ENCODE results near the gene PTPRZ1. TPM values are rescaled to one million over a fixed set of nuclear protein-coding genes. Genes with fewer than 3 reads are reported as not detected.
A peak's percentile ranks its signal among the peaks of the same experiment; 100 is the strongest.

PTPRZ1 gene
- total and polyA plus RNA-seq, 3 donors from 2014 or later: 1.9 to 2.7 (median 2.2) TPM

DNA sequence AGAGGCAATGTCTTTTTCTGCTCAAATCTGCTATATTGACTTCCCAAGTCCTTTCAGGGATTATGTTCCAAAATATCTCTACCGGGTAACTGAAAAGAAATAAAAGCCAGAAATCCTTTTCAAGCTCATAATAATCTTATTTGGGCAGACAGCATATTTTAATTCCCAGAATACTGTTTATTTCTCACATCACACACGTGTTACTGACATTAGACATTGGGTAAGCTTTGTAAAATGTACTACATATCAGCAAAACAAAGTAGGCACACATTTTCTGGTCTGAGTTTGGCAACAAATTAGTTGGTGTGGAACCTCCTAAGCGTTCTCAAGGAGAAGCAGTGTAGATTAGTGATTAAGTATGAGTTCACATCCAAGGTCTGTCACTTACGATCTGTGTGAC, 10.4 kb upstream of the PTPRZ1 start:
- Histone ChIP-seq H3K36me3 (ENCODE audit: low read depth, missing control alignments) (no peaks in the 10 kb centered on the region), H3K4me1 (no peaks in the 10 kb centered on the region), H3K4me3 (no peak overlapping the region), H3K27ac (no peak overlapping the region), H3K9me3 (no peaks in the 10 kb centered on the region), H3K27me3 (no peaks in the 10 kb centered on the region)
- no peak for DNase-seq
- intact Hi-C loops (cut with DNase I; ENCODE audit: low total_unique reads): no loop called here
- 52 to 72% methylated on average over 4 of the region's 4 CpGs for WGBS, 2 donors
- TF ChIP-seq POLR2A (IDR thresholded peaks at IDR 0.05): no peak
- TF ChIP-seq, protein P1, sequence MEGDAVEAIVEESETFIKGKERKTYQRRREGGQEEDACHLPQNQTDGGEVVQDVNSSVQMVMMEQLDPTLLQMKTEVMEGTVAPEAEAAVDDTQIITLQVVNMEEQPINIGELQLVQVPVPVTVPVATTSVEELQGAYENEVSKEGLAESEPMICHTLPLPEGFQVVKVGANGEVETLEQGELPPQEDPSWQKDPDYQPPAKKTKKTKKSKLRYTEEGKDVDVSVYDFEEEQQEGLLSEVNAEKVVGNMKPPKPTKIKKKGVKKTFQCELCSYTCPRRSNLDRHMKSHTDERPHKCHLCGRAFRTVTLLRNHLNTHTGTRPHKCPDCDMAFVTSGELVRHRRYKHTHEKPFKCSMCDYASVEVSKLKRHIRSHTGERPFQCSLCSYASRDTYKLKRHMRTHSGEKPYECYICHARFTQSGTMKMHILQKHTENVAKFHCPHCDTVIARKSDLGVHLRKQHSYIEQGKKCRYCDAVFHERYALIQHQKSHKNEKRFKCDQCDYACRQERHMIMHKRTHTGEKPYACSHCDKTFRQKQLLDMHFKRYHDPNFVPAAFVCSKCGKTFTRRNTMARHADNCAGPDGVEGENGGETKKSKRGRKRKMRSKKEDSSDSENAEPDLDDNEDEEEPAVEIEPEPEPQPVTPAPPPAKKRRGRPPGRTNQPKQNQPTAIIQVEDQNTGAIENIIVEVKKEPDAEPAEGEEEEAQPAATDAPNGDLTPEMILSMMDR (IDR thresholded peaks at IDR 0.05): no peak

DNA sequence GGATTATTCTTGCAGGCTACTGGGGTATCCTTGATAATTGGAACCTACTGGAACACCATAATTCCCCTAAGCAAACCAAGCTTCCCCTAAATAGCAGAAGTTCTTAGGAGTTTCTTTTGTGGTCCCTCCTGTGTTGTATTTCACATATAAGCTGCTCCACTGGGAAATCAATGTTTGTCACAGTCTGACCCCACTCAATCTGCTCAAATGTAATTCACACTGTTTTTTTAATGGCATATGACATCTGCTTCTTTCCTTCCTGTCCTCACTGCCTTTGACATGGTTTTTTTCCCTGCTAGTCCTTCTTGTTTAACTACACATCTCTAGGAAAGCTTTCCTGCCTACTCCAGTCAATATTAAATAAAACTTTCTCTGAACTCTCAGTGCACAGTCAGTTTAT, 1.8 kb upstream of the PTPRZ1 start:
- H3K4me1 ChIP-seq: no peaks in the 10 kb centered on the region
- no peaks in the 10 kb centered on the region for H3K27me3 ChIP-seq
- TF ChIP-seq, protein P1 (IDR thresholded peaks at IDR 0.05): no peak
- TF ChIP-seq POLR2A (IDR thresholded peaks at IDR 0.05): no peak
- no peak overlapping the region for H3K4me3 ChIP-seq
- intact Hi-C loops (cut with DNase I; ENCODE audit: low total_unique reads): no loop called here
- H3K27ac ChIP-seq: no peak overlapping the region
- H3K36me3 ChIP-seq (ENCODE audit: low read depth, missing control alignments): no peaks in the 10 kb centered on the region
- H3K9me3 ChIP-seq: no peaks in the 10 kb centered on the region
- DNase-seq: no peak

DNA sequence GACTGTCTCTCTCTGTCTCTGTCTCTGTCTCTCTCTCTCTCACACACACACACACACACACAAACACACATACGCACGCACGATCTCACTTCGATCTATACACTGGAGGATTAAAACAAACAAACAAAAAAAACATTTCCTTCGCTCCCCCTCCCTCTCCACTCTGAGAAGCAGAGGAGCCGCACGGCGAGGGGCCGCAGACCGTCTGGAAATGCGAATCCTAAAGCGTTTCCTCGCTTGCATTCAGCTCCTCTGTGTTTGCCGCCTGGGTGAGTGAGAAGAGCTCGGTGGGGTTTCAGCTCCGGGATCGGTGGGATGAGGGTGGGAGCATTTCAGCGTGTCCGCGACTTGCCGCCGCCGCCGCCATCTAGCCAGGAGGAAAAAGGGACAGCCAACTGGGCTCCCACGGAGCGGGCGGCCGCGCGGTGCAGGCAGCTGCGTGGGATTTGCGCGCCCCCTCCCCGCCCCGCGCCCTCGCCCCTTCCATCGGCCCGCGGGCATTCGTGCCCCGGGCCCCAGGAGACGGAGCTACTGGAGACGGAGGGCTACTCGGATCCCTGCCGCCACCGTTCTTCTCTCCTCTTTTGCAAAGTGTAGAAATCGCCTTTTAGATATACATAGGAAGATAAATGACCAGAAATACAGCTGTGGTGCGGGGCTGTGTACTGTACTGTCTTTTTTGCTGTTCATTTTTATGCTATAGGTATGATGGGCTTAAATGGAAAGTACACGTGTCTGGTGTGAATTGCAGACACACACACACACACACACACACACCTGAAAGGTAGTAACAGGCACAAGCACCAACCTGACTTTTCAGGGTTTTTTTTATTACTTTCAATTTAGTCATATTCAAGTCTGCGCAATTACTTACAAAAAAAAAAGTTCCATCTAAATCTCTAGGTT, 581 bp downstream of the PTPRZ1 start:
- Histone ChIP-seq H3K36me3 (ENCODE audit: low read depth, missing control alignments) (no peaks in the 10 kb centered on the region), H3K27me3 (no peaks in the 10 kb centered on the region), H3K9me3 (no peaks in the 10 kb centered on the region), H3K4me1 (no peaks in the 10 kb centered on the region), H3K4me3 (peak overlapping the region; percentile 45 to 55), H3K27ac (no peak overlapping the region)
- TF ChIP-seq, protein P1 (IDR thresholded peaks at IDR 0.05): no peak
- TF ChIP-seq POLR2A (IDR thresholded peaks at IDR 0.05): no peak
- intact Hi-C loops (cut with DNase I; ENCODE audit: low total_unique reads): no loop called here
- 1 to 2% methylated on average over 37 to 46 of the region's 51 CpGs for WGBS, 2 donors
- DNase-seq: peak; percentile 21

DNA sequence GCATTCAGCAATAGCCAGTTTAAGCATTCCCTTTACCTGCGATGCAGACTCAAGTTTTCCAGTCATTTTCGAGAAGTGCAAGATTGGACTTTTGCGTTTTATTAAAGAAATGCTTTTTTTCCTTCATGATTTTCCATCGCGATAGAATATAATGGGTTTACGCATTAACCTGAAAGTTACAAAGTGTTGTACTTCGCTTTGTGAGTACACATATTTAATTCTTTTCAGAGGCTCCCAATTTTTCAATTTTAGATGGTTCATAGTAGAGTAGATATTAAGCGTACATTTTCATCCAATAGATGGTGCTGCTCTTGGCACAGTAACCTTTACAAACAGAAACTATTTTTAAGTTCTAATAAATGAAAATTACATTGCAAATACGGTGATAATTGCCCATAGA, 1.3 kb downstream of the PTPRZ1 start:
- H3K9me3 ChIP-seq: no peaks in the 10 kb centered on the region
- intact Hi-C loops (cut with DNase I; ENCODE audit: low total_unique reads): no loop called here
- H3K27me3 ChIP-seq: no peaks in the 10 kb centered on the region
- no peak overlapping the region for H3K27ac ChIP-seq
- TF ChIP-seq POLR2A (IDR thresholded peaks at IDR 0.05): no peak
- TF ChIP-seq, protein P1 (IDR thresholded peaks at IDR 0.05): no peak
- H3K4me1 ChIP-seq: no peaks in the 10 kb centered on the region
- 5 to 9% methylated on average over 9 of the region's 9 CpGs for WGBS, 2 donors
- peak overlapping the region in 1 of 2 donors; percentile 55 for H3K4me3 ChIP-seq
- no peak for DNase-seq
- no peaks in the 10 kb centered on the region for H3K36me3 ChIP-seq (ENCODE audit: low read depth, missing control alignments)

DNA sequence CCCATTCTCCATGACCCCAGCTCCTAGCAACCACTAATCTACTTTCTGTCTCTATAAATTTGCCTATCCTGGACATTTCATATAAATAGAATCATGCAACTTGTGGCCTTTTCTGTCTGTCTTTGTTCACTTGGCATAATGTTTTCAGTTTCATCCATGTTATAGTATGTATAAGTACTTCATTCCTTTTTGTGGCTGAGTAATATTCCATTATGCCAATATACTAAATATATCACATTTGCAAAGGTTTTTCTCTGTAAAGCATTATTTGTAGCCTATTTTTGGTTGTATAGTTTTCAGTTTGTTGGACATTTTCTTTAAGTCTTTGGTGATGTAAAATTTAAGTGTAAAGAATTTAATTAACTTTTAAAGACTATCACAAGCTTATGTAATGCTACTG, 2.2 kb downstream of the PTPRZ1 start:
- Histone ChIP-seq H3K4me3 (no peak overlapping the region), H3K9me3 (no peaks in the 10 kb centered on the region), H3K36me3 (ENCODE audit: low read depth, missing control alignments) (no peaks in the 10 kb centered on the region), H3K27ac (no peak overlapping the region), H3K4me1 (no peaks in the 10 kb centered on the region), H3K27me3 (no peaks in the 10 kb centered on the region)
- intact Hi-C loops (cut with DNase I; ENCODE audit: low total_unique reads): no loop called here
- TF ChIP-seq, protein P1 (IDR thresholded peaks at IDR 0.05): no peak
- TF ChIP-seq POLR2A (IDR thresholded peaks at IDR 0.05): no peak
- DNase-seq: no peak

Measured in testis (tissue), 3 donors.